ENCODE measurements around the gene PCDH9.

GRCh38 chr13:66354879-66355751 lies 875.0 kb downstream of the PCDH9 start:
- TF ChIP-seq CTCF (IDR thresholded peaks at IDR 0.05) (no peak), POLR2AphosphoS5 (IDR thresholded peaks at IDR 0.05; ENCODE audit: low read depth, low read length) (no peak), SIN3A (IDR thresholded peaks at IDR 0.05; ENCODE audit: borderline replicate concordance, insufficient read depth, low read depth, low read length) (no peak)
